Astrocyte (in vitro differentiated cells and primary cell): Measurements from ENCODE around the gene ATP1A2.

Experiments used
- EZH2 ChIP-seq: IDR thresholded peaks from 2 replicates; pipeline ENCODE4 v1.6.1; 2012; ENCODE audit warnings: mild to moderate bottlenecking, low read length, inconsistent platforms; ENCODE audit not compliant: insufficient read depth
- TF ChIP-seq, protein P1 (sequence below): IDR thresholded peaks from 2 replicates; pipeline ENCODE4 v1.5.1; 2011; ENCODE audit warnings: low read depth, mild to moderate bottlenecking, inconsistent platforms, low read length, moderate library complexity; ENCODE audit not compliant: insufficient read depth

DNA sequence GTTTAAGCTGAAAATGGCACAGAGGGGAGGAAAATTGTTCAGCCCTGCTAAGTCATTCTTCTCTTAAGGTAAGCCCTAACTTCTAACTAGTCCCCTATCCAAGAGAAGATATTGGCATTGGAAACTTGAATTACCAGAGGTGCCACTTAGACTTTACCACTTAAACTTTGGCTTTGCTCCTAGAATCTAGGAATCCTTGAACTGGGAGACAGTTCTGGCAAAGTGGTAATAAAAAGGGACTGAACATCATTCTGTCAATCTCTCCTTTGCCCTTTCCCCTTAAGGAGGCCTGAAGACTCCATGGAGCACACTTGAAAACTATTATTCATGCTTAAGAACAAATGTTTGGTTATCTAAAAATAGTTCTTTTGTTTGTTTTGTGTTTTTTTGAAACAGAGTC is 44.3 kb downstream of the ATP1A2 start:
- TF ChIP-seq, protein P1, sequence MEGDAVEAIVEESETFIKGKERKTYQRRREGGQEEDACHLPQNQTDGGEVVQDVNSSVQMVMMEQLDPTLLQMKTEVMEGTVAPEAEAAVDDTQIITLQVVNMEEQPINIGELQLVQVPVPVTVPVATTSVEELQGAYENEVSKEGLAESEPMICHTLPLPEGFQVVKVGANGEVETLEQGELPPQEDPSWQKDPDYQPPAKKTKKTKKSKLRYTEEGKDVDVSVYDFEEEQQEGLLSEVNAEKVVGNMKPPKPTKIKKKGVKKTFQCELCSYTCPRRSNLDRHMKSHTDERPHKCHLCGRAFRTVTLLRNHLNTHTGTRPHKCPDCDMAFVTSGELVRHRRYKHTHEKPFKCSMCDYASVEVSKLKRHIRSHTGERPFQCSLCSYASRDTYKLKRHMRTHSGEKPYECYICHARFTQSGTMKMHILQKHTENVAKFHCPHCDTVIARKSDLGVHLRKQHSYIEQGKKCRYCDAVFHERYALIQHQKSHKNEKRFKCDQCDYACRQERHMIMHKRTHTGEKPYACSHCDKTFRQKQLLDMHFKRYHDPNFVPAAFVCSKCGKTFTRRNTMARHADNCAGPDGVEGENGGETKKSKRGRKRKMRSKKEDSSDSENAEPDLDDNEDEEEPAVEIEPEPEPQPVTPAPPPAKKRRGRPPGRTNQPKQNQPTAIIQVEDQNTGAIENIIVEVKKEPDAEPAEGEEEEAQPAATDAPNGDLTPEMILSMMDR, result no peak
- TF ChIP-seq EZH2, result no peak
